CD4-positive, alpha-beta memory T cell (primary cell): ENCODE data around the gene PGAM2. TPM values are rescaled to one million over a fixed set of nuclear protein-coding genes. Genes with fewer than 3 reads are reported as not detected.

Source experiments
- CTCF ChIA-PET: fragments of 350-600 bp; sonication (Branson Sonifier 250); formaldehyde crosslinking; loops from one replicate; lab custom pipeline; 2021; ENCODE audit warnings: inconsistent platforms; ENCODE audit not compliant: partially characterized antibody; lab: Charles Lee
- POLR2A ChIA-PET: fragments of 350-600 bp; sonication (Branson Sonifier 250); formaldehyde crosslinking; loops from one replicate; lab custom pipeline; 2021; ENCODE audit not compliant: partially characterized antibody; lab: Charles Lee
- DNase-seq, 5 donors: peaks; one replicate each; pipeline versions ENCODE4 v3.0.0 to v3.0.0-alpha.2; 2020 to 2022; ENCODE audit warnings: mixed read lengths in 1 of 5
- H3K27ac ChIP-seq: one replicate; pipeline ENCODE4 v1.7.0; 2013; ENCODE audit warnings: low read depth, low read length
- H3K27me3 ChIP-seq: 2 replicates; pipeline ENCODE4 v1.7.0; 2013; ENCODE audit warnings: mild to moderate bottlenecking, low read length, moderate library complexity; ENCODE audit not compliant: insufficient read depth
- H3K36me3 ChIP-seq: 2 replicates; pipeline ENCODE4 v1.7.0; 2013; ENCODE audit warnings: mild to moderate bottlenecking, low read length, moderate library complexity; ENCODE audit not compliant: insufficient read depth
- H3K4me1 ChIP-seq: 2 replicates; pipeline ENCODE4 v1.7.0; 2013; ENCODE audit warnings: mild to moderate bottlenecking, low read length, moderate library complexity; ENCODE audit not compliant: insufficient read depth
- H3K4me3 ChIP-seq, 2 donors: one replicate each; pipeline ENCODE4 v1.7.0; 2013; ENCODE audit warnings: low read length in 2 of 2, mild to moderate bottlenecking in 1 of 2
- H3K9me3 ChIP-seq, 2 donors: one replicate each; pipeline ENCODE4 v1.7.0; 2013; ENCODE audit warnings: low read length in 2 of 2, control low read depth in 1 of 2; ENCODE audit not compliant: control insufficient read depth in 1 of 2
- H3K27ac Mint-ChIP-seq, 7 donors: one replicate each; pipeline ENCODE4 v1.8.0; 2020 to 2021; ENCODE audit warnings: mixed read lengths in 7 of 7, mild to moderate bottlenecking in 6 of 7, inconsistent platforms in 3 of 7, moderate library complexity in 3 of 7
- H3K27me3 Mint-ChIP-seq, 2 donors: one replicate each; pipeline ENCODE4 v1.8.0; 2020 to 2021; ENCODE audit warnings: mixed read lengths in 2 of 2
- H3K36me3 Mint-ChIP-seq, 2 donors: one replicate each; pipeline ENCODE4 v1.8.0; 2020 to 2021; ENCODE audit warnings: mixed read lengths in 2 of 2, inconsistent platforms in 1 of 2, mild to moderate bottlenecking in 1 of 2
- H3K4me1 Mint-ChIP-seq, 4 donors: one replicate each; pipeline ENCODE4 v1.8.0; 2020 to 2021; ENCODE audit warnings: mixed read lengths in 4 of 4, mild to moderate bottlenecking in 1 of 4
- H3K4me3 Mint-ChIP-seq, 8 donors: one replicate each; pipeline ENCODE4 v1.8.0; 2020 to 2021; ENCODE audit warnings: mixed read lengths in 8 of 8, mild to moderate bottlenecking in 7 of 8, moderate library complexity in 6 of 8, inconsistent platforms in 3 of 8
- H3K9me3 Mint-ChIP-seq, 8 donors: one replicate each; pipeline ENCODE4 v1.8.0; 2020 to 2021; ENCODE audit warnings: mixed read lengths in 8 of 8, mild to moderate bottlenecking in 5 of 8, inconsistent platforms in 3 of 8, moderate library complexity in 1 of 8
- intact Hi-C: fragments of 100-400 bp; cut with micrococcal nuclease; formaldehyde crosslinking; loops from one replicate; pipeline ENCODE4 v1.15.1; 2023
- polyA plus RNA-seq, 2 donors: library from polyadenylated mRNA; unstranded; fragments of 300-500 nt; fragmentation: Illumina TruSeq; gene quantifications; one replicate each; pipeline ENCODE4 v1.2.3, GENCODE V29; 2021
- total RNA-seq, 2 experiments: library from RNA; stranded (reverse); gene quantifications; one replicate each; pipeline ENCODE4 v1.2.3, GENCODE V29; 2021

The PGAM2 gene
- total and polyA plus RNA-seq, 4 experiments from 2014 or later = 1.1 to 1.5 TPM; not detected in 2

DNA sequence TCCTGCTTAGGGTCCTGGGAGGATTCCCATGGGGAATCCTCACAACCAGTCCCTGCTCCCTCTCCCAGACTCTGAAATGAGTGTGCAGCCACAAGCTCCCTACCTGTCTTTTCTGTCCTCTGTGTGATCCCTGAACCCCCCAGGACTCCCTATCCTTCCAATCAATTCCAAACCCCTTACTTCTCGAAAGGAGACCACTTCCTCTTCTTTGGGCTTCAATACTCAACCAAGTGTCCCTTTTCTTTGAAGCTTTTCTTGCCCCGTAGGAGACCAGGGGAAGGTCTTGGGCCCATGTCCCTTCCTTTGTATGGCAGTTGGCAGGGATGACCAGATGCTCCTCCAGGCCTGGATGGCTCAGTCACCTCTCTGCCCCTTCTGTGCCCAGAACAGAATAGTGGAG is 40.5 kb upstream of the PGAM2 start:
- H3K27me3 ChIP-seq = peaks cover 7% of the 10 kb centered on the region
- POLR2A ChIA-PET = no interaction called here
- peak overlapping the region in 7 of 8 donors; percentile 33 to 77 (median 65) for H3K4me3 Mint-ChIP-seq
- H3K36me3 ChIP-seq = no peaks in the 10 kb centered on the region
- H3K36me3 Mint-ChIP-seq = no peaks in the 10 kb centered on the region
- H3K9me3 Mint-ChIP-seq = peaks cover 0 to 2% (median 0%) of the 10 kb centered on the region in 8 donors
- peak overlapping the region in 3 of 7 donors; percentile 42 to 91 (median 77) for H3K27ac Mint-ChIP-seq
- peaks cover 4 to 21% (median 7%) of the 10 kb centered on the region in 4 donors for H3K4me1 Mint-ChIP-seq
- peaks cover 9 to 22% of the 10 kb centered on the region in 2 donors for H3K27me3 Mint-ChIP-seq
- DNase-seq = no peak
- no peak overlapping the region for H3K4me3 ChIP-seq
- no peak overlapping the region for H3K27ac ChIP-seq
- H3K4me1 ChIP-seq = peaks cover 5% of the 10 kb centered on the region
- no peaks in the 10 kb centered on the region for H3K9me3 ChIP-seq
- CTCF ChIA-PET = no interaction called here
- intact Hi-C loops = loop anchor here (2.0 kb wide), 1 partner anchor 17 kb away; the partner anchor contains the start of gene POLD2

DNA sequence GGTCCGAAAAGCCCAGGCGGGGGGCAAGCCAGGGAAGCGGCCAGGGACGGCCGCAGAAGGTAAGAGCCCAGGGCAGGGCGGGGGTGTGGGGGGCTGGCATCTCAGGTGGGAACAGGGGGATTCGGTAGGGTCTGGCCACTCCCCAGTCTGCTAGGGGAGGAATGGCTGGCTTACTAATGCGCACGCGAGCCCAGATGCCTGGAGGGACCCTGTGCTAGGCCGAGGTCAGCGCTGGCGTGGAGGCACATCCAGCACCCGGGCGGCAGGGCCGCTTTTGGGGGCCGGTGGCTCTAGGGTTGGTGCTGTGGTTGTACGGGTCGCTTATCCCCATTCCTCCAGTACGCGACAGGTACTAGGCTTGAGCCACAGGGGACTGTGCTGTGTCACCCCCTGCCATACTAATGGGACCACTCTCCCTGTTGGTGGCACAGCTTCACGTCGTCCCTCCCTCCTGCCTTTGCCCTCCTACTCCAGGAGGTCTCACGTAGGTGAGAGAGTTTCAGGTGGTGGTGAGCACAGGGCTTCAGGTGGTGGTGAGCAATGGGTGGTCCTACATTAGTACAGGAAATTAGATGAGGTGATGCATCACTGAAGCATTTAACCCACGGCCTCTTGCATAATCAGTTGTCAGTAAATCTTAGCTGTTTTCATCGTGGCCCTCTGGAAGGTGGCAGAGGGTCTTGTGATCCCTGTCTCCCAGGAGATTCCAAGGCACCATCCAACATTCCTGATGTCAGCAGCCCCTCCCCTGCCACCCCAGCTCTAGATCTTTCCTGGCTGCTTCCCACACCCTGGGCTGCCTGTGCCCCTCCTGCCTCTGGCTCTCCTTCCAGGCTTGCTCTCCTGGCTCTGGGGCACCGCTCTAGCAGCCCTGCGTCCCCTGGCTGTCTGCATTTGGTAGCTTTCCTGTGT is 39.7 kb upstream of the PGAM2 start:
- DNase-seq = no peak
- peaks cover 7% of the 10 kb centered on the region for H3K27me3 ChIP-seq
- CTCF ChIA-PET = no interaction called here
- Mint-ChIP-seq H3K4me3 (peak overlapping the region; percentile 65 to 77 (median 71)), H3K9me3 (peaks cover 0 to 2% (median 0%) of the 10 kb centered on the region in 8 donors), H3K27ac (peak overlapping the region in 3 of 7 donors; percentile 18 to 91 (median 55)), H3K36me3 (no peaks in the 10 kb centered on the region), H3K27me3 (peaks cover 11 to 22% of the 10 kb centered on the region in 2 donors), H3K4me1 (peaks cover 4 to 21% (median 7%) of the 10 kb centered on the region in 4 donors)
- H3K36me3 ChIP-seq = no peaks in the 10 kb centered on the region
- intact Hi-C loops = loop anchor here (1.0 to 2.0 kb wide), 2 partner anchors 18 to 23 kb away; partner anchors contain the start of genes POLD2 and POLM
- POLR2A ChIA-PET = no interaction called here
- H3K27ac ChIP-seq = no peak overlapping the region
- H3K9me3 ChIP-seq = no peaks in the 10 kb centered on the region
- peaks cover 5% of the 10 kb centered on the region for H3K4me1 ChIP-seq
- H3K4me3 ChIP-seq = no peak overlapping the region

DNA sequence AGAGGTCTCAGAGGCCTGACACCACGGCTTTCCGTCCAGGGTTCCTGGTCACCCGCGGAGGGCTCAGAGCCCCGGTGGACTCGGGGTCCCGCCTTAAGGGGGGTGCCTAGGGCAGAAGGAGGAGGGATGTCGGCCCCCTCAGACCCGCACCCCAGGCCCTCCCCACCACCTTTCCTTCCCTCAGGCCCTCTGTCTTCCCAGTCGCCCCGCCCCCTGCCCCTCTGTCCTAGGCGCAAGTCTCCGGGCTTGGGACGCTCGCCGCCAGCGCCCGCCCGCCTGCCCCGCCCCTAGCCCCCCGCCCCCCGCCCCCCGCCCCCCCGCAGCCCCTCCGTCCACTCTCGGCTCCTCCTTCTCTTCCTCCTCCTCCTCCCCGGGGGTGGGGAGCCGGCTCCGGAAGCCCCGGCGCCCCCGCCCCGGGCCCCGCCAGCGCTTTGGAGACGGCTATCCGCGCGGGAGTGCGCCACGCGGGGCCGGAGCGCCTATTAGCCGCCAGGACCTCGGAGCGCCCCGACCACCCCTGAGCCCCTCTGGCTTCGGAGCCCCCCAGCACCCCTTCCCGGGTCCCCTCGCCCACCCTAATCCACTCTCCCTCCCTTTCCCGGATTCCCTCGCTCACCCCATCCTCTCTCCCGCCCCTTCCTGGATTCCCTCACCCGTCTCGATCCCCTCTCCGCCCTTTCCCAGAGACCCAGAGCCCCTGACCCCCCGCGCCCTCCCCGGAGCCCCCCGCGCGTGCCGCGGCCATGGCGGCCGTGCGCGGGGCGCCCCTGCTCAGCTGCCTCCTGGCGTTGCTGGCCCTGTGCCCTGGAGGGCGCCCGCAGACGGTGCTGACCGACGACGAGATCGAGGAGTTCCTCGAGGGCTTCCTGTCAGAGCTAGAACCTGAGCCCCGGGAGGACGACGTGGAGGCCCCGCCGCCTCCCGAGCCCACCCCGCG is 38.8 kb upstream of the PGAM2 start, which contains the start of gene AEBP1:
AEBP1 (plus strand) TSS at position 423 of the 937 bp plus-strand sequence; CDS start at position 744, 321 bp downstream.
- Mint-ChIP-seq H3K4me3 (peak within 1 kb of the TSS; percentile 60 to 79 (median 69)), H3K9me3 (peaks cover 0 to 2% (median 0%) of the 10 kb centered on the region in 8 donors), H3K4me1 (peaks cover 4 to 21% (median 7%) of the 10 kb centered on the region in 4 donors), H3K27me3 (peaks cover 11 to 22% of the 10 kb centered on the region in 2 donors), H3K27ac (peak within 1 kb of the TSS in 3 of 7 donors; percentile 11 to 55 (median 18)), H3K36me3 (no peaks in the 10 kb centered on the region)
- ChIA-PET POLR2A (no interaction called here), CTCF (no interaction called here)
- no peaks in the 10 kb centered on the region for H3K36me3 ChIP-seq
- peak in 1 of 5 donors; percentile 17 for DNase-seq
- H3K4me1 ChIP-seq = peaks cover 5% of the 10 kb centered on the region
- H3K4me3 ChIP-seq = no peak within 1 kb of the TSS
- H3K9me3 ChIP-seq = no peaks in the 10 kb centered on the region
- intact Hi-C loops = loop anchor here (1.0 to 2.0 kb wide), 2 partner anchors 19 to 22 kb away; partner anchors contain the start of genes POLD2 and POLM
- H3K27me3 ChIP-seq = peaks cover 7% of the 10 kb centered on the region
- H3K27ac ChIP-seq = peak within 1 kb of the TSS; percentile 21

DNA sequence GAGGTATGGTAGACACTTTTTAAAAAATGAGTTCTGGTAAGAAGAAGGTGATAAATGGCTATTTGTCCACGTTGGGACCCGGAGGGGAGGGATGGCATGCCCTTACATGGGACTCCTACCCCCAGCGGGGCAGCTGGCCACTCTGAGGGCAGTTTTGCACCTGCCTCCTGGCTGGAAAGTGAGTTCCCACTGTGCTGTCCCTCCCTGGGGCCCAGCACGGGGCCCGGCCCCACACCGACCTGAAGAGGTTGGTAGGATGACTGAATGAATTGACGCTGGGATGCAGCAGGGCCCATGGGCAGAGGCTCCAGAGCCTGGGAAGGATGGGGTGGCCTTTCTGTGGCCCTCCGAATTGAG is 38.2 kb upstream of the PGAM2 start:
- Mint-ChIP-seq H3K27me3 (peaks cover 11 to 22% of the 10 kb centered on the region in 2 donors), H3K4me1 (peaks cover 4 to 21% (median 7%) of the 10 kb centered on the region in 4 donors), H3K27ac (no peak overlapping the region), H3K9me3 (peaks cover 0 to 2% (median 0%) of the 10 kb centered on the region in 8 donors), H3K36me3 (no peaks in the 10 kb centered on the region), H3K4me3 (peak overlapping the region in 7 of 8 donors; percentile 5 to 79 (median 56))
- H3K9me3 ChIP-seq = no peaks in the 10 kb centered on the region
- peaks cover 7% of the 10 kb centered on the region for H3K27me3 ChIP-seq
- ChIA-PET POLR2A (no interaction called here), CTCF (no interaction called here)
- H3K4me3 ChIP-seq = no peak overlapping the region
- intact Hi-C loops = no loop called here
- no peaks in the 10 kb centered on the region for H3K36me3 ChIP-seq
- DNase-seq = no peak
- no peak overlapping the region for H3K27ac ChIP-seq
- H3K4me1 ChIP-seq = peaks cover 5% of the 10 kb centered on the region

DNA sequence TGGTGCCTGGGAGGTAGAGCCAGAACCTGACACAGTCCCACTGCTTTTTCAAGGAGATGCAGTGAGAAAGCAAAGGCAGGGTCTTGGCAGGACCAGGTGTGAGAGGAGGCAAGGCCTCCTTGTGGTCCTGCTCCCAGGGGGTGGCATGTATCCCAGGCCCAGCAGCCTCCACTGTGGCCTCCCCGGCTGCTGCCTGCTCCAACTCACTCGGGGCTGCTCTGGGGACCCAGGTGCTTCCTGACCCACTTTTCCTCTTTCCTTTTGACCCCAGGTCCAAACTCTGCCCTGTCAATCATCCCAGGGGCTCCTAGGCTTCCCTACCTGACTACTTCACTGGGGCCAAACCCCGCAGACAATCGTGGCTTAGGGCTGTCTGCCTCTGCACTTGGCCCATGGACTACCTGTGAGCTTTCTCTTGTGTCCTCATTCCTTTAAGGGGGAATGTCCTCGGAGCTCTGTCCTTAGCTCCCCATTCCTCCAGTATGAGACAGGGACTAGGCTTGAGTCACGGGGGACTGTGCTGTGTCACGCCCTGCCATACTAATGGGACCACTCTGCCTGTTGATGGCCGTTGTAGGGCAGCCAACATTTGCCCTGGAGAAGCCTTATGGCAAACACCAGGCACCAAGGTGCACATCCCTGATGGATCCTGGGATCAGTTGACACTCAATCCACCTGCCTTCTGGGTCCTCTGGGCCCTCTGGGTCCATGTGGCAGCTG is 37.6 kb upstream of the PGAM2 start:
- intact Hi-C loops = no loop called here
- Histone ChIP-seq H3K36me3 (no peaks in the 10 kb centered on the region), H3K4me1 (peaks cover 5% of the 10 kb centered on the region), H3K27ac (no peak overlapping the region), H3K27me3 (peaks cover 7% of the 10 kb centered on the region), H3K9me3 (no peaks in the 10 kb centered on the region), H3K4me3 (no peak overlapping the region)
- Mint-ChIP-seq H3K27ac (peak overlapping the region in 1 of 7 donors; percentile 17), H3K36me3 (no peaks in the 10 kb centered on the region), H3K9me3 (peaks cover 0 to 2% (median 0%) of the 10 kb centered on the region in 8 donors), H3K4me3 (peak overlapping the region; percentile 31 to 79 (median 52)), H3K27me3 (peaks cover 11 to 22% of the 10 kb centered on the region in 2 donors), H3K4me1 (peaks cover 4 to 21% (median 7%) of the 10 kb centered on the region in 4 donors)
- CTCF ChIA-PET = no interaction called here
- POLR2A ChIA-PET = no interaction called here
- no peak for DNase-seq

DNA sequence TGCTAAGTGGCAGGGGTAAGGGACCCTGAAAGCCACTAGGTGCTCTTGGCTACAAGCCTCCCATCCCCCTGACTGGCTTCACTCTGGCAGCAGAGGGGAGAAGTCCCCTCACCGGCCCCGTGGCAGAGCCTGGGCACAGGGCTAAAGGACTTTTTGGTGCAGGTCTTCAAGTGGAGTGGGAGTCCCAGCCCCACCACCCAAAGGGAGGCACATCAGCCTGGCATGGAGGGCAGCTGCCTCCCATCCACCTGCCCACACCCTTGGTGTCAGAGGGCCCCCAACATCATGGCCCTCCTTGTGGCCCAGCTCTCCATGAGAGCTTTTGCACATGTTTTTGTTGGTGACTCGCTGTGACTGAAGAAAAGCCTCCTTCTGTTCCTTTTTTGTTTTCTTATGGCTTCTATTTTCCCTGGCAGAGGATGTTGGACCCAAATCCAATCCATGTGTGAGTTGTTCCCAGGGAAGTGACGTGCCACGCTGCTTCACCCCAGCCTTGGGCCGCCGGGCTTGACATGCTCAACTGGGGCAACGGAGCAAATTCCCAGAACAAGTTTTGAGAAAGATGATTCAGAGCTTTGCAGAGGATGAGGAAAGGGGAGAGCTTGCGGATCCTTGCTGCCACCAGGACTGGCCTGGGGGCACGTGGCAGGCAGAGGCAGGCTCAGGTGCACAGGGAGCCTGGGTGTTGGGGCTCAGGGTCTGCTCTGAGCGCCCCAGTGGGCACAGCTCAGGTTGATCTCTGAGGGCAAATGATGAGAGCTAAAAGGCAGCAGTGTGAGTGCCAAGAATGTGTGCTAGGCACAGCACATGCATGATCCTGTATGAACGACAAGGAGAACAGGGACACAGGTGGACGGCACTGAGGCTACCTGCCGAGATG is 36.8 kb upstream of the PGAM2 start:
- Mint-ChIP-seq H3K27ac (no peak overlapping the region), H3K36me3 (no peaks in the 10 kb centered on the region), H3K4me1 (peaks cover 4 to 21% (median 7%) of the 10 kb centered on the region in 4 donors), H3K4me3 (peak overlapping the region in 2 of 8 donors; percentile 13 to 48), H3K9me3 (peaks cover 0 to 2% (median 0%) of the 10 kb centered on the region in 8 donors), H3K27me3 (peaks cover 11 to 22% of the 10 kb centered on the region in 2 donors)
- H3K4me3 ChIP-seq = no peak overlapping the region
- ChIA-PET POLR2A (interaction anchor here (0.7 to 1.1 kb wide), 2 partner anchors 10 to 35 kb away, joined by 3 to 4 read pairs; no protein-coding TSS in a partner anchor), CTCF (no interaction called here)
- intact Hi-C loops = no loop called here
- H3K9me3 ChIP-seq = no peaks in the 10 kb centered on the region
- H3K27me3 ChIP-seq = peaks cover 7% of the 10 kb centered on the region
- H3K4me1 ChIP-seq = peaks cover 5% of the 10 kb centered on the region
- no peak overlapping the region for H3K27ac ChIP-seq
- no peak for DNase-seq
- no peaks in the 10 kb centered on the region for H3K36me3 ChIP-seq
